Measurements from ENCODE around the gene POM121. TPM values are rescaled to one million over a fixed set of nuclear protein-coding genes. Genes with fewer than 3 reads are reported as not detected.
A peak's percentile ranks its signal among the peaks of the same experiment; 100 is the strongest.
"Not testable (repeated sequence)": the region's sequence is repeated elsewhere in the genome, so short reads cannot be mapped to it uniquely, and the experiment has no call there.

Gene POM121
- total RNA-seq (2022) (37.7 and 42.2 TPM in 2 replicates), Bru-seq, nascent RNA (percentile 85 among the genes with signal in this experiment), BruChase-seq, experiment 1, labeled RNA remaining after a 6-hour chase (percentile 82 among the genes with signal in this experiment), BruChase-seq, experiment 2, labeled RNA remaining after a 2-hour chase (percentile 82 among the genes with signal in this experiment)
- long read RNA-seq, full-length matches to known transcripts = 1 of 85 reads
- long read RNA-seq, partial matches to known transcripts = 79 of 85 reads
- long read RNA-seq, other reads (novel, unspliced or antisense) = 5 of 85 reads

DNA sequence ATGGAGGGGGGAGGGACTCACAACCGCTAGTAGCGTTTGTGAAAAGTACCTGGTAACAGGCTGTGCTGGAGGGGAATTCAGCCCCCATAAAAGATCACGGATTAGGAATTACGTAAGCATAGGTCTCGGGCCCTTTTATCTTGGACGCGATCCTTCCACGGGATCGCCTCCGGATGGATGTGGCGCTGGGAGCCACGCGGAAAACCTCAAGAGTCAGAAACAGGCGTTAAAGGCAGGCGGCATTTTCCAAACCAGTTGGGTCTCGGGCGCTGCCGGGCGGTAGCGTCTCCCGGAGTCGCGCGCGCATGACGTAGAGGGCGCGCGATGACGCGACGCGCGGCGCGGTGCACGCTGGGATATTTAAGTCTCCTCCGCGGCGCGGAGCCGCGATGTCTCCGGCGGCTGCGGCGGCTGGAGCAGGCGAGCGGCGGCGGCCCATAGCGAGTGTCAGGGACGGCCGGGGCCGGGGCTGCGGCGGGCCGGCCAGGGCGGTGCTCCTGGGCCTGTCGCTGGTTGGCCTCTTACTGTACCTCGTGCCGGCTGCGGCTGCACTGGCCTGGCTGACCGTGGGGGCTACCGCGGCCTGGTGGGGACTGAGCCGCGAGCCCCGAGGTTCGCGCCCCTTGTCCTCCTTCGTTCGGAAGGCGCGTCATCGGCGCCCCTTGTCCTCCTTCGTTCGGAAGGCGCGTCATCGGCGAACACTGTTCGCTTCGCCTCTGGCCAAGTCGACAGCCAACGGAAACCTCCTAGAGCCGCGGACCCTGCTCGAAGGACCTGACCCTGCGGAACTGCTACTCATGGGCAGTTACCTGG is at the start of gene POM121:
Gene POM121 (plus strand): TSS at position 363 of the 813 bp plus-strand sequence. CDS start 27 bp downstream, at position 390.
- BruUV-seq (replicated peaks) = no TSS peak
- Mint-ChIP-seq H3K36me3 (ENCODE audit: insufficient read depth, unreplicated experiment) (peaks cover 60% of the 10 kb centered on the region), H3K4me1 (ENCODE audit: insufficient read depth, unreplicated experiment) (peaks cover 10% of the 10 kb centered on the region), H3K27me3 (ENCODE audit: insufficient read depth, unreplicated experiment) (no peaks in the 10 kb centered on the region), H3K9me3 (ENCODE audit: unreplicated experiment) (no peaks in the 10 kb centered on the region), H3K4me3 (ENCODE audit: unreplicated experiment) (peak within 1 kb of the TSS; percentile 91), H3K27ac (ENCODE audit: low read depth, unreplicated experiment) (peak within 1 kb of the TSS; percentile 93)
- peak; percentile 80 for DNase-seq (ENCODE audit: unreplicated experiment)
- ChIA-PET POLR2A (no interaction called here), CTCF (interaction anchor here (0.7 kb wide), 1 partner anchor 527 kb away, joined by 3 read pairs; no protein-coding TSS in a partner anchor)
- intact Hi-C loops (cut with micrococcal nuclease) = no loop called here
- TF ChIP-seq, protein P1, sequence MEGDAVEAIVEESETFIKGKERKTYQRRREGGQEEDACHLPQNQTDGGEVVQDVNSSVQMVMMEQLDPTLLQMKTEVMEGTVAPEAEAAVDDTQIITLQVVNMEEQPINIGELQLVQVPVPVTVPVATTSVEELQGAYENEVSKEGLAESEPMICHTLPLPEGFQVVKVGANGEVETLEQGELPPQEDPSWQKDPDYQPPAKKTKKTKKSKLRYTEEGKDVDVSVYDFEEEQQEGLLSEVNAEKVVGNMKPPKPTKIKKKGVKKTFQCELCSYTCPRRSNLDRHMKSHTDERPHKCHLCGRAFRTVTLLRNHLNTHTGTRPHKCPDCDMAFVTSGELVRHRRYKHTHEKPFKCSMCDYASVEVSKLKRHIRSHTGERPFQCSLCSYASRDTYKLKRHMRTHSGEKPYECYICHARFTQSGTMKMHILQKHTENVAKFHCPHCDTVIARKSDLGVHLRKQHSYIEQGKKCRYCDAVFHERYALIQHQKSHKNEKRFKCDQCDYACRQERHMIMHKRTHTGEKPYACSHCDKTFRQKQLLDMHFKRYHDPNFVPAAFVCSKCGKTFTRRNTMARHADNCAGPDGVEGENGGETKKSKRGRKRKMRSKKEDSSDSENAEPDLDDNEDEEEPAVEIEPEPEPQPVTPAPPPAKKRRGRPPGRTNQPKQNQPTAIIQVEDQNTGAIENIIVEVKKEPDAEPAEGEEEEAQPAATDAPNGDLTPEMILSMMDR (IDR thresholded peaks at IDR 0.05; ENCODE audit: unreplicated experiment) = no peak

DNA sequence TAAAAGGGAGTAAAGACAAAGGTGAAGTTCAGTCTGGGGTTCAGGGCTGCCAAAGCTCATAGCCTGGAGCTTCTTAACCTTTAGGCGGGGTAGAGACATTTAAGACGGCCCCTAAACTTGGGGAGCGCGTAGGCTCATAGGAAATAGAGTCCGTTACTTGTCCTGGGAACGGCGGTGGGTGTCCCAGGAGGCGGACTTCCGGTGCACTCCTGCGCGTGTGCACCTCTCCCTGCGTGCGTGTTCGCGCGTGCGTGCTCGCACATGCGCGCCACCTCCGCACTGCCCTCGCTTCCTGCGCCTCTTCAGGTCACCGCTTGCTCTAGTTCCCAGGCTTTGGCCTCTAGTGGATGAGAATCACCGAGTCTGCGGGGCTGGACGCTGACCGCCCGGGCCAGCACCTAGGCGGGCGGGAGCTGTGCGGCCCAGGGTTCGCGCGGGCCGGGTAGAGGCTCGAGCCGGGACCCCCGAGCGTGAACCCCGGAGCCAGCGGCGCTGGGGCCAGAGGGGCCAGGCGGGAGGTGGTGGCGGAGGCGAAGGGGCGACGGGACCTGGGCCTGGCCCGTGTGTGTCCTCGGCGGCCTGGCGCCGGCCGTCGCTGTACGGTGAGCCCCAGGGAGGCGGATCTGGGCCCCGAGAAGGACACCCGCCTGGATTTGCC is 45.7 kb upstream of the POM121 start:
- H3K9me3 Mint-ChIP-seq (ENCODE audit: unreplicated experiment); intact Hi-C loops (cut with micrococcal nuclease); BruUV-seq (replicated peaks); H3K27me3 Mint-ChIP-seq (ENCODE audit: insufficient read depth, unreplicated experiment); H3K4me1 Mint-ChIP-seq (ENCODE audit: insufficient read depth, unreplicated experiment): not testable (repeated sequence)
- POLR2A ChIA-PET = interaction anchor here (0.6 to 2.4 kb wide), 3 partner anchors 36 to 50 kb away, joined by 3 to 19 read pairs (median 3); partner anchors contain the start of gene TYW1B
- CTCF ChIA-PET = interaction anchor here (0.6 kb wide), 1 partner anchor 590 kb away, joined by 3 read pairs; no protein-coding TSS in a partner anchor
- peak; percentile 77 for DNase-seq (ENCODE audit: unreplicated experiment)
- peak overlapping the region; percentile 96 for H3K4me3 Mint-ChIP-seq (ENCODE audit: unreplicated experiment)
- peaks cover 33% of the 10 kb centered on the region for H3K36me3 Mint-ChIP-seq (ENCODE audit: insufficient read depth, unreplicated experiment)
- H3K27ac Mint-ChIP-seq (ENCODE audit: low read depth, unreplicated experiment) = peak overlapping the region; percentile 92

DNA sequence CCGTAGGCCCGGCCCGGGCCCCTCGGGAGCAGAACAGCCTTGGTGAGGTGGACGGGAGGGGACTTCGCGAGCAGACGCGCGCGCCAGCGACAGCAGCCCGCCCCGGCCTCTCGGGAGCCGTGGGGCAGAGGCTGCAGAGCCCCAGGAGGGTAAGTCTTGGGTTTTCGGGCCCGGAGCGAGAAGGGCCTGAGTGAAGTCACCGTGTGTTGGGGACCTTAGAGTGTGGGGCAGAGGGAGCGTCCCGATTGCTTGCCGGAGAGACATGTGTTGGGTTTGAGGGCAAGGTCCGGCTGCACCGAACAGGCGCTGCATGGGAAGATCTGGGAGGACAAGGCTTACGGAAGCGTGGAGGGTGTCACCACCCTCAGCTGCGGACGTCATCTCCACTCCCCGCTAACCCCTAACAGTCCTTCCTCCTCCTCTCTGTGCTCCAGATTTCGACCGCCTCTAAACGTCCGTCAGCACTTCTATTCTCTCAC is 45.1 kb upstream of the POM121 start:
- peak overlapping the region; percentile 96 for H3K4me3 Mint-ChIP-seq (ENCODE audit: unreplicated experiment)
- intact Hi-C loops (cut with micrococcal nuclease); BruUV-seq (replicated peaks); H3K9me3 Mint-ChIP-seq (ENCODE audit: unreplicated experiment); H3K27me3 Mint-ChIP-seq (ENCODE audit: insufficient read depth, unreplicated experiment); H3K4me1 Mint-ChIP-seq (ENCODE audit: insufficient read depth, unreplicated experiment); CTCF ChIA-PET: not testable (repeated sequence)
- POLR2A ChIA-PET = interaction anchor here (0.7 to 2.4 kb wide), 3 partner anchors 9 to 51 kb away, joined by 3 to 19 read pairs (median 3); partner anchors contain the start of gene TYW1B
- DNase-seq (ENCODE audit: unreplicated experiment) = peak; percentile 54
- peaks cover 33% of the 10 kb centered on the region for H3K36me3 Mint-ChIP-seq (ENCODE audit: insufficient read depth, unreplicated experiment)
- H3K27ac Mint-ChIP-seq (ENCODE audit: low read depth, unreplicated experiment) = peak overlapping the region; percentile 92

DNA sequence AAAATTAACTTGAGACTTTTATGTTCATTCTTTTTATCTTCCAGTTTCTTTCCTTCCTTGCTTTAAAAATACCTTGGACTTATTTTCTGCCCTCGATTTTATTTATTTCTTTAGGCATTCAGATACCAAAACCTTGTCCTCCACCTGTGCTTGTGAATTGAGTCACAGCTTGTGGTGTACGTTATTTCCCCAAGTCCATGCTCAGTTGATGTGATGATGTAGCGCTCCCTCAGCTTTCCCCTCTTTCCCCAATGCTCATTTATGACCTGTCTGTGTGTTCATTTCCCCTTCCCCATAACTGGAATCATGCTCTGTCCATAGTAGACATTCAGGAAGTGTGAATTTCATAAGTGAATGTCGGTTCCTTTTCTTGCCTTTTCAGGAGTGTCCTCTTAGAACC is 33.1 kb upstream of the POM121 start:
- DNase-seq (ENCODE audit: unreplicated experiment); H3K4me3 Mint-ChIP-seq (ENCODE audit: unreplicated experiment); intact Hi-C loops (cut with micrococcal nuclease); H3K27me3 Mint-ChIP-seq (ENCODE audit: insufficient read depth, unreplicated experiment); BruUV-seq (replicated peaks); CTCF ChIA-PET; POLR2A ChIA-PET; H3K9me3 Mint-ChIP-seq (ENCODE audit: unreplicated experiment); H3K4me1 Mint-ChIP-seq (ENCODE audit: insufficient read depth, unreplicated experiment); H3K27ac Mint-ChIP-seq (ENCODE audit: low read depth, unreplicated experiment): not testable (repeated sequence)
- peaks cover 63% of the 10 kb centered on the region for H3K36me3 Mint-ChIP-seq (ENCODE audit: insufficient read depth, unreplicated experiment)

DNA sequence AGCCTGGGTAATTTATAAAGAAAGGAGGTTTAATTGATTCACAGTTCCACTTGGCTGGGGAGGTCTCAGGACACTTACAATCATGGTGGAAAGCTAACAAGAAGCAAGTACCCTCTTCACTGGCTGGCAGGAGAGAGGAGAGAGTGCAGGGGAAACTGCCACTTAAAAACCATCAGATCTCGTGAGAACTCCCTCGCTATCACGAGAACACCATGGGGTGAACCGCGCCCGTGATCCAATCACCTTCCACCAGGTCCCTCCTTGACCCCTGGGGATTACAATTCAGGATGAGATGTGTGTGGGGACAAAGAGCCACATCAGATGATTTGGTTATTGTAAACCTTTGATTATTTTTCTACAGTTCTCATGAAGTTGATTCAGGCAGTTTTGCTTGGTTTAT is 20.2 kb upstream of the POM121 start:
- BruUV-seq (replicated peaks); H3K27ac Mint-ChIP-seq (ENCODE audit: low read depth, unreplicated experiment); intact Hi-C loops (cut with micrococcal nuclease): not testable (repeated sequence)

DNA sequence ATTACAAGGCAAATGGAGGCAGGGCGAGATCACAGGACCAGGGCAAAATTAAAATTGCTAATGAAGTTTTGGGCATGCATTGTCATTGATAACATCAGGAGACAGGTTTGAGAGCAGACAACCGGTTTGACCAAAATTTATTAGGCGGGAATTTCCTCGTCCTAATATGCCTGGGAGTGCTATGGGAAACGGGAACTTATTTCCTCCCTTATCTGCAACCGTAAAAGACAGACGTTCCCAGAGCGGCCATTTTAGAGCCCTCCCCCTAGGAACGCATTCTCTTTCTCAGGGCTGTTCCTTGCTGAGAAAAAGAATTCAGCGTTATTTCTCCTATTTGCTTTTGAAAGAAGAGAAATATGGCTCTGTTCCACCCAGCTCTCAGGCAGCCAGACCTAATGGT is 16.5 kb upstream of the POM121 start:
- CTCF ChIA-PET; H3K27me3 Mint-ChIP-seq (ENCODE audit: insufficient read depth, unreplicated experiment); BruUV-seq (replicated peaks); H3K4me3 Mint-ChIP-seq (ENCODE audit: unreplicated experiment); H3K27ac Mint-ChIP-seq (ENCODE audit: low read depth, unreplicated experiment); intact Hi-C loops (cut with micrococcal nuclease); H3K4me1 Mint-ChIP-seq (ENCODE audit: insufficient read depth, unreplicated experiment); POLR2A ChIA-PET; H3K9me3 Mint-ChIP-seq (ENCODE audit: unreplicated experiment); DNase-seq (ENCODE audit: unreplicated experiment): not testable (repeated sequence)
- peaks cover 42% of the 10 kb centered on the region for H3K36me3 Mint-ChIP-seq (ENCODE audit: insufficient read depth, unreplicated experiment)

More for the DNA sequence above, 20.2 kb upstream of the POM121 start:
- H3K4me1 Mint-ChIP-seq (ENCODE audit: insufficient read depth, unreplicated experiment); H3K27me3 Mint-ChIP-seq (ENCODE audit: insufficient read depth, unreplicated experiment); H3K4me3 Mint-ChIP-seq (ENCODE audit: unreplicated experiment); H3K9me3 Mint-ChIP-seq (ENCODE audit: unreplicated experiment); POLR2A ChIA-PET; DNase-seq (ENCODE audit: unreplicated experiment): not testable (repeated sequence)
- CTCF ChIA-PET = interaction anchor here (1.6 kb wide), 1 partner anchor 13 kb away, joined by 4 read pairs; no protein-coding TSS in a partner anchor
- H3K36me3 Mint-ChIP-seq (ENCODE audit: insufficient read depth, unreplicated experiment) = peaks cover 57% of the 10 kb centered on the region

DNA sequence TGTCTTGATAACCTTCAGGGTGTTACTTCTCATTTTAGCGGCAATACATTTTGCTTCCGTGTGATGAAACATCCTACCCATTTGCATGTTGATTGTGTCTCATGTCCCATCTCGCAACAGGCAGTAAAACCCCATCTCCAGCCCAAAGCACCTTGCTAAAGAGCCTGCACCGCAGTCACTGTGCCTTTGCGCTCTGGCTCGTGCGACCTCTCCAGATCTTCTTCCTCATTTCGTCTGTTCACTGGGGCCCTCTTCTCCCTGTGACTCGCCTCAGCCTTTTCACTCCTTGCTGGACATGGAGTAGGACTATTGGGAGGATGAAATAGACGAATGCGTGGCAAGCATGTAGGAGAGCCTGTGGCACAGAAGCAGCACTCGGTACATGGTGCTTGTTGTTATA is 13.5 kb upstream of the POM121 start:
- H3K4me1 Mint-ChIP-seq (ENCODE audit: insufficient read depth, unreplicated experiment); BruUV-seq (replicated peaks); H3K27ac Mint-ChIP-seq (ENCODE audit: low read depth, unreplicated experiment); H3K27me3 Mint-ChIP-seq (ENCODE audit: insufficient read depth, unreplicated experiment); H3K4me3 Mint-ChIP-seq (ENCODE audit: unreplicated experiment); H3K9me3 Mint-ChIP-seq (ENCODE audit: unreplicated experiment); POLR2A ChIA-PET; DNase-seq (ENCODE audit: unreplicated experiment); intact Hi-C loops (cut with micrococcal nuclease): not testable (repeated sequence)
- H3K36me3 Mint-ChIP-seq (ENCODE audit: insufficient read depth, unreplicated experiment) = peaks cover 40% of the 10 kb centered on the region
- CTCF ChIA-PET = interaction anchor here (0.6 kb wide), 1 partner anchor 590 kb away, joined by 3 read pairs; no protein-coding TSS in a partner anchor

DNA sequence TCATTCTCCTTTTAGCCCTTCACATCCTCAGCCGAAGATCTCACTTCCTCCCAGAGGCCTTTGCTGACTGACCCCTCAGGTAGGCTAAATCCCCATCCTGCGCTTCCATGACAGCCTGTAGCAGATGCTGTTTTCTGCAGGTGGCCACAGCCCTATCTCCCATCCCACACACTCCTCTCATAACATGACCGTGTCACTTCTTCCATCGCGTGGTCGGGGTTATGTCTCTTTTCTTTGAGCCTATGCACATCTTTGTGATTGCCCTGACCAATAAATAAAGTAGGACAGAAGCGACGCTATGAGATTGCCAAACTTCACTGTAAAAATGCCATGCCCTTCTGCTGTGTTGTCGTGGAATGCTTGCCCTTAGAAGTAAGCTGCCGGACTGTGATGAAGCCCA is 11.1 kb upstream of the POM121 start:
- H3K4me3 Mint-ChIP-seq (ENCODE audit: unreplicated experiment); BruUV-seq (replicated peaks); H3K27me3 Mint-ChIP-seq (ENCODE audit: insufficient read depth, unreplicated experiment); H3K9me3 Mint-ChIP-seq (ENCODE audit: unreplicated experiment); H3K4me1 Mint-ChIP-seq (ENCODE audit: insufficient read depth, unreplicated experiment); DNase-seq (ENCODE audit: unreplicated experiment); intact Hi-C loops (cut with micrococcal nuclease); POLR2A ChIA-PET; CTCF ChIA-PET: not testable (repeated sequence)
- H3K36me3 Mint-ChIP-seq (ENCODE audit: insufficient read depth, unreplicated experiment) = peaks cover 40% of the 10 kb centered on the region
- peak overlapping the region; percentile 4 for H3K27ac Mint-ChIP-seq (ENCODE audit: low read depth, unreplicated experiment)

All from MCF 10A (cell line).